ENCODE measurements around the gene FAM222A.

The FAM222A gene

GRCh38 chr12:109737126-109737525 is 23.5 kb downstream of the FAM222A start:
- no peaks in the 10 kb centered on the region for H3K9me3 ChIP-seq (replicated peaks; ENCODE audit: insufficient read depth, low read length)
- DNase-seq = no peak
- no peaks in the 10 kb centered on the region for H3K27me3 ChIP-seq (replicated peaks; ENCODE audit: insufficient read depth, low read length)
- TF ChIP-seq, protein P1, sequence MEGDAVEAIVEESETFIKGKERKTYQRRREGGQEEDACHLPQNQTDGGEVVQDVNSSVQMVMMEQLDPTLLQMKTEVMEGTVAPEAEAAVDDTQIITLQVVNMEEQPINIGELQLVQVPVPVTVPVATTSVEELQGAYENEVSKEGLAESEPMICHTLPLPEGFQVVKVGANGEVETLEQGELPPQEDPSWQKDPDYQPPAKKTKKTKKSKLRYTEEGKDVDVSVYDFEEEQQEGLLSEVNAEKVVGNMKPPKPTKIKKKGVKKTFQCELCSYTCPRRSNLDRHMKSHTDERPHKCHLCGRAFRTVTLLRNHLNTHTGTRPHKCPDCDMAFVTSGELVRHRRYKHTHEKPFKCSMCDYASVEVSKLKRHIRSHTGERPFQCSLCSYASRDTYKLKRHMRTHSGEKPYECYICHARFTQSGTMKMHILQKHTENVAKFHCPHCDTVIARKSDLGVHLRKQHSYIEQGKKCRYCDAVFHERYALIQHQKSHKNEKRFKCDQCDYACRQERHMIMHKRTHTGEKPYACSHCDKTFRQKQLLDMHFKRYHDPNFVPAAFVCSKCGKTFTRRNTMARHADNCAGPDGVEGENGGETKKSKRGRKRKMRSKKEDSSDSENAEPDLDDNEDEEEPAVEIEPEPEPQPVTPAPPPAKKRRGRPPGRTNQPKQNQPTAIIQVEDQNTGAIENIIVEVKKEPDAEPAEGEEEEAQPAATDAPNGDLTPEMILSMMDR (IDR thresholded peaks at IDR 0.05; ENCODE audit: low read length) = no peak
- no peak for TF ChIP-seq EZH2phosphoT487 (IDR thresholded peaks at IDR 0.05; ENCODE audit: low read length)
- no peak for TF ChIP-seq EZH2 (optimal IDR thresholded peaks at IDR 0.05; ENCODE audit: low read depth, low read length)
- H3K4me3 ChIP-seq (ENCODE audit: low read length) = no peak overlapping the region
- H3K4me2 ChIP-seq (ENCODE audit: low read depth, low read length) = no peak overlapping the region
- H3K27ac ChIP-seq (ENCODE audit: low read length) = no peak overlapping the region
- no peaks in the 10 kb centered on the region for H3K4me1 ChIP-seq (ENCODE audit: low read length)
- no peak overlapping the region for H2AFZ ChIP-seq (ENCODE audit: low read length)
- H3K36me3 ChIP-seq (replicated peaks; ENCODE audit: insufficient read depth, low read length) = no peaks in the 10 kb centered on the region
- H3F3A ChIP-seq (ENCODE audit: insufficient read depth, low read length) = no peaks in the 10 kb centered on the region
- no peaks in the 10 kb centered on the region for H4K20me1 ChIP-seq (ENCODE audit: insufficient read depth, low read length)
- no peak overlapping the region for H3K9ac ChIP-seq (ENCODE audit: low read length)
- H3K79me2 ChIP-seq (ENCODE audit: low read length) = no peaks in the 10 kb centered on the region
- no peaks in the 10 kb centered on the region for H3K9me2 ChIP-seq (replicated peaks; ENCODE audit: insufficient read depth, low read length)

DNA sequence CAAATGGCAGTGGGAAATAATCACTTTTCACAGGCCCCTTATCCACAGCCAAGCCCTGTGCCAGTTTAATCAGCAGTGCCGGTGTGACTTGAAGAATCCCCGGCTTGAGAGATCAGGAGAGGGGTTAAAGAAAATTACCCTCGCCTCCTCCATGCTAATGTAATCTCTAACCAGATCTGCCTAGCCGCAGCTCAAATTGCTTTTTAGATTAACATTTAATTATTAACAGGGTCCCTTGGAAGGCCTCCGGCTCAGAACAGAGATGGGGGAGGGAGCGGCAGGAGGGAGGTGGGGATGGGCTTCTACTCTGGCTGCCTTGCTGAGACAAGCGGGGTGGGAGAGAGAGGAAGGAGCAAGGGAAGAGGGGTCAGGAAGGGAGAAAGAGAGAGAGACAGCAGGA is 24.0 kb downstream of the FAM222A start:
- Histone ChIP-seq H3K27me3 (replicated peaks; ENCODE audit: insufficient read depth, low read length) (no peaks in the 10 kb centered on the region), H3K4me3 (ENCODE audit: low read length) (no peak overlapping the region), H2AFZ (ENCODE audit: low read length) (no peak overlapping the region), H3K27ac (ENCODE audit: low read length) (no peak overlapping the region), H3K9me2 (replicated peaks; ENCODE audit: insufficient read depth, low read length) (no peaks in the 10 kb centered on the region), H4K20me1 (ENCODE audit: insufficient read depth, low read length) (no peaks in the 10 kb centered on the region), H3K9ac (ENCODE audit: low read length) (no peak overlapping the region), H3K79me2 (ENCODE audit: low read length) (no peaks in the 10 kb centered on the region), H3F3A (ENCODE audit: insufficient read depth, low read length) (no peaks in the 10 kb centered on the region), H3K36me3 (replicated peaks; ENCODE audit: insufficient read depth, low read length) (no peaks in the 10 kb centered on the region), H3K4me1 (ENCODE audit: low read length) (no peaks in the 10 kb centered on the region), H3K9me3 (replicated peaks; ENCODE audit: insufficient read depth, low read length) (no peaks in the 10 kb centered on the region), H3K4me2 (ENCODE audit: low read depth, low read length) (no peak overlapping the region)
- DNase-seq = no peak
- TF ChIP-seq EZH2 (optimal IDR thresholded peaks at IDR 0.05; ENCODE audit: low read depth, low read length) (no peak), EZH2phosphoT487 (IDR thresholded peaks at IDR 0.05; ENCODE audit: low read length) (no peak)
- TF ChIP-seq, protein P1 (IDR thresholded peaks at IDR 0.05; ENCODE audit: low read length) = no peak

GRCh38 chr12:109738209-109738608 is 24.6 kb downstream of the FAM222A start:
- H3K27ac ChIP-seq (ENCODE audit: low read length) = no peak overlapping the region
- H3K4me3 ChIP-seq (ENCODE audit: low read length) = no peak overlapping the region
- H3K36me3 ChIP-seq (replicated peaks; ENCODE audit: insufficient read depth, low read length) = no peaks in the 10 kb centered on the region
- DNase-seq = no peak
- H3K4me2 ChIP-seq (ENCODE audit: low read depth, low read length) = no peak overlapping the region
- H3K9me2 ChIP-seq (replicated peaks; ENCODE audit: insufficient read depth, low read length) = no peaks in the 10 kb centered on the region
- H3F3A ChIP-seq (ENCODE audit: insufficient read depth, low read length) = no peaks in the 10 kb centered on the region
- H3K4me1 ChIP-seq (ENCODE audit: low read length) = no peaks in the 10 kb centered on the region
- no peaks in the 10 kb centered on the region for H3K27me3 ChIP-seq (replicated peaks; ENCODE audit: insufficient read depth, low read length)
- no peak overlapping the region for H3K9ac ChIP-seq (ENCODE audit: low read length)
- no peaks in the 10 kb centered on the region for H3K79me2 ChIP-seq (ENCODE audit: low read length)
- no peak for TF ChIP-seq EZH2phosphoT487 (IDR thresholded peaks at IDR 0.05; ENCODE audit: low read length)
- TF ChIP-seq, protein P1 (IDR thresholded peaks at IDR 0.05; ENCODE audit: low read length) = no peak
- H3K9me3 ChIP-seq (replicated peaks; ENCODE audit: insufficient read depth, low read length) = no peaks in the 10 kb centered on the region
- no peaks in the 10 kb centered on the region for H4K20me1 ChIP-seq (ENCODE audit: insufficient read depth, low read length)
- H2AFZ ChIP-seq (ENCODE audit: low read length) = no peak overlapping the region

Measured in MM.1S (cell line).